Measurements from ENCODE around the gene SMTNL2. TPM values are rescaled to one million over a fixed set of nuclear protein-coding genes. Genes with fewer than 3 reads are reported as not detected.

The SMTNL2 gene
- total RNA-seq, 4 donors from 2014 or later = 1.5 TPM; not detected in 2

DNA sequence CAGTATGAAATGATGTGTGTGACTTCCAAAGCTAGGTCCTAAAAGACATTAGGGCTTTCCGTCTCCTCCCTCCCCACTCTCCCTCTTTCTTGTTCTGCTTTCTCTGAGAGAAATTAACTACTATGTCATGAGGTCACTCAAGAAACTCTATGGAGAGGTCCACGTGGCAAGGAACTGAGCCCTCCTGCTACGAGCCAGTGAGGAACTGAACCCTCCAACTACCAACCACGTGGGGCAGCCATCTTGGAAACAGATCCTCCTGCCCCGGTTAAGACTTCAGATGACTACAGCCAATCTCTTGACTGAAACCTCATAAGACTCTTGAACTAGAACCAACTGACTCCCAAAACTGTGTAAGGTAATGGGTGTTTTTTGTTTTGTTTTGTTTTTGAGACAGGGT lies 61.3 kb downstream of the SMTNL2 start:
- TF ChIP-seq, protein P1, sequence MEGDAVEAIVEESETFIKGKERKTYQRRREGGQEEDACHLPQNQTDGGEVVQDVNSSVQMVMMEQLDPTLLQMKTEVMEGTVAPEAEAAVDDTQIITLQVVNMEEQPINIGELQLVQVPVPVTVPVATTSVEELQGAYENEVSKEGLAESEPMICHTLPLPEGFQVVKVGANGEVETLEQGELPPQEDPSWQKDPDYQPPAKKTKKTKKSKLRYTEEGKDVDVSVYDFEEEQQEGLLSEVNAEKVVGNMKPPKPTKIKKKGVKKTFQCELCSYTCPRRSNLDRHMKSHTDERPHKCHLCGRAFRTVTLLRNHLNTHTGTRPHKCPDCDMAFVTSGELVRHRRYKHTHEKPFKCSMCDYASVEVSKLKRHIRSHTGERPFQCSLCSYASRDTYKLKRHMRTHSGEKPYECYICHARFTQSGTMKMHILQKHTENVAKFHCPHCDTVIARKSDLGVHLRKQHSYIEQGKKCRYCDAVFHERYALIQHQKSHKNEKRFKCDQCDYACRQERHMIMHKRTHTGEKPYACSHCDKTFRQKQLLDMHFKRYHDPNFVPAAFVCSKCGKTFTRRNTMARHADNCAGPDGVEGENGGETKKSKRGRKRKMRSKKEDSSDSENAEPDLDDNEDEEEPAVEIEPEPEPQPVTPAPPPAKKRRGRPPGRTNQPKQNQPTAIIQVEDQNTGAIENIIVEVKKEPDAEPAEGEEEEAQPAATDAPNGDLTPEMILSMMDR (IDR thresholded peaks at IDR 0.05; ENCODE audit: low read depth) = no peak

DNA sequence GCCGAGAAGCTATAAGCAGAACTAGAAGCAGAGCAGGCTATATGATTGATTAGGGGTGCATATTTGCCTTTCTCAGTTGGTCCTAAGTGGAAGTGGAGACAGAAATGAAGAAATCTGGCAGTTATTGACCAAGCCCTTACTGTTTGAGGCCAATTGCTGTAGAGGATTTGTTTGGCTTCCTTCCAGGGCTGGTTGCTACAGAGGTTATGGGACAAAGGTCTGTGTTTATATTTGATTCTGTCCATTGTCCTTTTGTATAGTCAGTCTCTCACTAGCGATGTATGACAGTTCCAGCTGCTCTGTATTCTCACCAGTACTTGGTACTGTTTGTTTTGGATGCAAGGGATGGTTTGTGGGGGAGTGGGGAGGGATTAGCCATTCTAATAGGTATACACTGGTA lies 64.4 kb downstream of the SMTNL2 start:
- TF ChIP-seq, protein P1 (IDR thresholded peaks at IDR 0.05; ENCODE audit: low read depth) = no peak

DNA sequence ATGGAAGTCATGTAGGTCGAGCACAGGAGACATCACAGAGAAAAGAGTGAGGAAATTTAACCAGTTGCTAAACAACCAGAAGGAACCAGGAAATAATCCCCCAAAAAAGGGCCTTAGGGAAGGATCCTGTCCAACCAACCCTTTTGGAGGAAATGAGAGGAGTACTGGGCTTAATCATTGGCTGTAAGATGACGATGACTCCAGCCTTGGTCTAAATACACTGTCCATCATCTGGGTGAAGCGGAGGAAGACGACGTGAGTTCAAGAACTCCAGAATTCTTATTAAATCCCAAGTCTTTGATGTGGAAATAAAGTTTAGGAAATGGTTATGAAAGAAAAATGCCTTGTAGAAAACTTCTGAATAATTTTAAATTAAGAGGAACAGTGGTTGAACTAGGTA lies 68.7 kb downstream of the SMTNL2 start:
- TF ChIP-seq, protein P1 (IDR thresholded peaks at IDR 0.05; ENCODE audit: low read depth) = no peak

DNA sequence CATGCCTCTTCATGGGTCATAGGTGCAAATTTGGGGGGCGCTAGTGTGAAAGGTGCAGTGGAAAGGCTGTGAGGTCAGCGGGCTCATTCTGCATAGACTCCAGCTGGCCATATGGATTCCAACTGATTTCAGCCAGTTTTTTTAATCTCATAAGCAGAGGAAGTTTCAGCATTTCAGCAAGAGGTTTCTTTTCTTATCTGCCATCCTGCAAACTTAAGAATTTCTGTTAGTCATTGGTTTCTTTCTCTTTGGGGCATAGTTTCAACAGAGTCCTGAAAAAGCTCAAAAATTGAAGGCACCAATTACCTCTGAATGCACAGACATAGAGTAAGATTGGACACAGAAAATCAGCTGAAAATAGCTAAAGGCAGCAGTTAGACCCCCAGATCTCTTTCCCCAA lies 73.3 kb downstream of the SMTNL2 start:
- TF ChIP-seq, protein P1 (IDR thresholded peaks at IDR 0.05; ENCODE audit: low read depth) = no peak

Small RNA genes lying within 50 kb of the gene (small RNA-seq; reads per million reads assigned to genes)
- gene RNU6-955P = not detected

Other genes starting within 250 kb of the SMTNL2 start
- 10 to 100 TPM; 27.3 to 54.0 (median 32.0) TPM for gene UBE2G1, start 217.9 kb upstream of the SMTNL2 start, total RNA-seq
- gene SPNS3, start 150.6 kb upstream of the SMTNL2 start, total RNA-seq = 1 to 10 TPM in 1 of 4 donors, not detected in 3; 1.7 TPM
- gene SPNS2, start 85.6 kb upstream of the SMTNL2 start, total RNA-seq = 10 to 100 TPM in 3 of 4 donors, 1 to 10 TPM in 1; 3.2 to 31.8 (median 13.4) TPM
- gene MYBBP1A, start 29.1 kb upstream of the SMTNL2 start, total RNA-seq = 10 to 100 TPM; 16.5 to 34.7 (median 28.7) TPM
- not detected for gene GGT6, start 24.0 kb upstream of the SMTNL2 start, total RNA-seq
- 1 to 10 TPM in 1 of 4 donors, not detected in 3; 3.3 TPM for gene ALOX15, start 57.1 kb downstream of the SMTNL2 start, total RNA-seq
- gene PELP1, start 119.6 kb downstream of the SMTNL2 start, total RNA-seq = 10 to 100 TPM; 12.9 to 22.5 (median 20.4) TPM
- gene ARRB2, start 126.1 kb downstream of the SMTNL2 start, total RNA-seq = 100 to 1,000 TPM in 1 of 4 donors, 10 to 100 TPM in 3; 36.2 to 138 (median 52.8) TPM
- 10 to 100 TPM; 16.3 to 29.6 (median 24.2) TPM for gene MED11, start 146.9 kb downstream of the SMTNL2 start, total RNA-seq
- 1 to 10 TPM in 2 of 4 donors, under 1 TPM in 2; 0.65 to 4.6 (median 1.0) TPM for gene ZMYND15, start 155.3 kb downstream of the SMTNL2 start, total RNA-seq
- gene CXCL16, start 155.4 kb downstream of the SMTNL2 start, total RNA-seq = 100 to 1,000 TPM in 1 of 4 donors, 10 to 100 TPM in 1, 1 to 10 TPM in 2; 9.0 to 108 (median 12.9) TPM
- gene TM4SF5, start 187.4 kb downstream of the SMTNL2 start, total RNA-seq = not detected
- 10 to 100 TPM in 1 of 4 donors, 1 to 10 TPM in 2, not detected in 1; 4.6 to 54.9 (median 5.7) TPM for gene VMO1, start 201.8 kb downstream of the SMTNL2 start, total RNA-seq
- not detected for gene GLTPD2, start 204.4 kb downstream of the SMTNL2 start, total RNA-seq
- gene PSMB6, start 211.6 kb downstream of the SMTNL2 start, total RNA-seq = 100 to 1,000 TPM; 114 to 187 (median 124) TPM
- 10 to 100 TPM; 12.6 to 25.0 (median 18.1) TPM for gene PLD2, start 222.6 kb downstream of the SMTNL2 start, total RNA-seq
- 10 to 100 TPM; 12.9 to 61.0 (median 28.2) TPM for gene MINK1, start 248.8 kb downstream of the SMTNL2 start, total RNA-seq